K562 (cell line): ENCODE results near the gene MLLT11. TPM values are rescaled to one million over a fixed set of nuclear protein-coding genes. Genes with fewer than 3 reads are reported as not detected.

Source experiments
- ATAC-seq: fragments of 200-7000 bp; cut with Tn5 transposase; 3 replicates; pipeline ENCODE4 v1.9.1; 2020; ENCODE audit warnings: moderate library complexity
- BruUV-seq: library from RNA; stranded (reverse); fragments of 400-500 nt; replicated peaks from 2 replicates; lab custom pipeline; 2021; lab: Mats Ljungman, UMichigan
- CTCF ChIA-PET: fragments of 300-600 bp; formaldehyde crosslinking; extraction: SDS; loops from one replicate; lab custom pipeline; 2021; ENCODE audit warnings: low intra/inter-chr PET ratio; lab: Yijun Ruan, JAX
- POLR2A ChIA-PET: fragments of 300-600, 350-650 bp; sonication (Branson Sonifier 250); formaldehyde crosslinking; extraction: SDS; loops from one replicate; lab custom pipeline; 2021; ENCODE audit warnings: antibody characterized with exemption, inconsistent platforms; lab: Yijun Ruan, JAX
- DNase-seq, 4 experiments: peaks; one replicate each; pipeline versions ENCODE4 v3.0.0 to v3.0.0-alpha.2; 2011 to 2018; ENCODE audit warnings: low spot score in 3 of 4, mixed read lengths in 3 of 4; ENCODE audit errors: extremely low read depth in 1 of 4
- FAIRE-seq: peaks from 2 replicates; lab custom pipeline; 2011; peaks lifted over from hg19 to GRCh38; lab: Jason Lieb, UNC
- H2AFZ ChIP-seq: 2 replicates; pipeline ENCODE4 v1.6.0; 2011; ENCODE audit warnings: low read depth, low read length, control low read depth, inconsistent platforms
- H3K27ac ChIP-seq: fragments of 200-600 bp; 3 replicates; pipeline ENCODE4 v1.8.0; 2011; ENCODE audit warnings: low read depth, mild to moderate bottlenecking, control low read depth, inconsistent platforms, low read length, moderate library complexity, mixed read lengths; ENCODE audit errors: extremely low read depth
- H3K27me3 ChIP-seq, 2 experiments: fragments of 300-600 bp in 1 of 2; 2 replicates in 1 of 2; 3 replicates in 1 of 2; pipeline versions ENCODE4 v1.6.0 to v1.8.0; 2011; ENCODE audit warnings: inconsistent platforms in 2 of 2, low read length in 2 of 2, mild to moderate bottlenecking in 1 of 2, mixed read lengths in 1 of 2, moderate library complexity in 1 of 2; ENCODE audit not compliant: control insufficient read depth in 2 of 2, insufficient read depth in 2 of 2
- H3K36me3 ChIP-seq: fragments of 300-600 bp; 3 replicates; pipeline ENCODE4 v1.8.0; 2011; ENCODE audit warnings: mild to moderate bottlenecking, low read length, inconsistent platforms; ENCODE audit not compliant: control insufficient read depth, insufficient read depth
- H3K4me1 ChIP-seq, 2 experiments: fragments of 200-600 bp in 1 of 2; replicated peaks in 1 of 2; 2 replicates in 1 of 2; 3 replicates in 1 of 2; pipeline versions ENCODE4 v1.5.1 to v1.8.0; 2011; ENCODE audit warnings: inconsistent platforms in 2 of 2, low read length in 2 of 2, mild to moderate bottlenecking in 1 of 2, mixed read lengths in 1 of 2, moderate library complexity in 1 of 2; ENCODE audit not compliant: control insufficient read depth in 2 of 2, insufficient read depth in 2 of 2
- H3K4me2 ChIP-seq: 2 replicates; pipeline ENCODE4 v1.6.1; 2011; ENCODE audit warnings: low read length, control low read depth, inconsistent platforms, mixed read lengths; ENCODE audit not compliant: insufficient read depth
- H3K4me3 ChIP-seq: fragments of 200-600 bp; sonication (generic), shearing (Covaris generic); 2 replicates; pipeline ENCODE4 v1.5.1; 2016; ENCODE audit warnings: control low read depth, inconsistent platforms
- H3K79me2 ChIP-seq: fragments of 200-600 bp; 3 replicates; pipeline ENCODE4 v1.8.0; 2011; ENCODE audit warnings: low read length, inconsistent platforms; ENCODE audit not compliant: control insufficient read depth, insufficient read depth
- H3K9ac ChIP-seq, 2 experiments: 2 replicates each; pipeline versions ENCODE4 v1.6.0 to v1.6.1; 2011; ENCODE audit warnings: low read depth in 2 of 2, low read length in 2 of 2, control low read depth in 1 of 2, inconsistent platforms in 1 of 2, mild to moderate bottlenecking in 1 of 2, mixed read lengths in 1 of 2; ENCODE audit not compliant: insufficient read depth in 1 of 2
- H3K9me1 ChIP-seq: one replicate; pipeline ENCODE4 v1.6.0; 2011; ENCODE audit warnings: inconsistent platforms, mild to moderate bottlenecking, low read length, moderate library complexity; ENCODE audit not compliant: control insufficient read depth, insufficient read depth
- H3K9me3 ChIP-seq: replicated peaks from 2 replicates; pipeline ENCODE4 v1.5.1; 2011; ENCODE audit warnings: low read depth, low read length, inconsistent platforms; ENCODE audit not compliant: control insufficient read depth, insufficient read depth
- H4K20me1 ChIP-seq: replicated peaks from 2 replicates; pipeline ENCODE4 v1.6.1; 2011; ENCODE audit warnings: low read length, inconsistent platforms, mixed read lengths; ENCODE audit not compliant: control insufficient read depth, insufficient read depth
- EGR1 ChIP-seq: fragments of 450-650 bp; conservative IDR thresholded peaks from 2 replicates; pipeline ENCODE4 v1.6.1; 2017; ENCODE audit warnings: mild to moderate bottlenecking
- NRF1 ChIP-seq, 2 experiments: fragments of 450-650 bp; IDR thresholded peaks in 1 of 2; conservative IDR thresholded peaks in 1 of 2; 2 replicates each; pipeline ENCODE4 v1.6.1; 2014; ENCODE audit warnings: mild to moderate bottlenecking in 2 of 2
- POLR2A ChIP-seq: fragments of 450-650 bp; conservative IDR thresholded peaks from 2 replicates; pipeline ENCODE4 v1.6.1; 2016
- SAP30 ChIP-seq: fragments of 200-600 bp; sonication (generic); IDR thresholded peaks from 2 replicates; pipeline ENCODE4 v1.6.1; 2012; ENCODE audit warnings: borderline replicate concordance, low read depth, mild to moderate bottlenecking, moderate library complexity, low read length, control low read depth, inconsistent platforms; ENCODE audit not compliant: insufficient read depth, poor library complexity, severe bottlenecking
- ZNF407 ChIP-seq: fragments of 450-650 bp; IDR thresholded peaks from 2 replicates; pipeline ENCODE4 v1.6.1; 2016; ENCODE audit warnings: low read depth
- WGBS: fragments of 100-300 bp; shearing (Covaris generic); methylation state at CpG from one replicate; pipeline ENCODE4 v1.1.6; 2016; ENCODE audit warnings: low coverage, mixed read lengths; ENCODE audit not compliant: insufficient coverage; ENCODE audit errors: missing lambda C conversion rate; 5-methylcytosine and 5-hydroxymethylcytosine counted together
- in situ Hi-C: fragments of 300-500 bp; cut with MboI; formaldehyde crosslinking; loops from 4 replicates; pipeline ENCODE4 v1.15.0; 2018; ENCODE audit warnings: inconsistent platforms, mixed read lengths
- intact Hi-C: fragments of 100-400 bp; cut with micrococcal nuclease; formaldehyde crosslinking; loops from 2 replicates; pipeline ENCODE4 v1.14.2; 2022
- polyA plus RNA-seq, 8 experiments: library from polyadenylated mRNA; depleted of rRNA in 4 of 8; stranded (reverse) in 5 of 8; unstranded in 3 of 8; fragments of >200 nt; fragmentation: Nextera tagmentation in 2 of 8; fragmentation: Illumina TruSeq in 1 of 8; extraction: Ambion mirVana in 2 of 8; extraction: Trizol in 1 of 8; gene quantifications; 2 replicates each; pipeline versions ENCODE4 v1.2.1 to v1.2.3, GENCODE V29; 2011 to 2014; ENCODE audit warnings: inconsistent platforms in 1 of 8, missing spikeins in 1 of 8
- total RNA-seq, 7 experiments: library from RNA; depleted of rRNA in 6 of 7; stranded (reverse); fragments of >200 nt in 6 of 7; fragmentation: Illumina TruSeq in 2 of 7; extraction: Trizol in 2 of 7; gene quantifications; 2 replicates each; pipeline versions ENCODE4 v1.2.1 to v1.2.3, GENCODE V29; 2011 to 2021; ENCODE audit warnings: low replicate concordance in 1 of 7

The MLLT11 gene
- total and polyA plus RNA-seq, 9 of the 15 experiments (the other 6 are each of a cell fraction or from before 2014, with no cell fraction given): 12.1 to 91.0 (median 22.0) TPM

GRCh38 chr1:151036356-151036755 lies 23.8 kb upstream of the MLLT11 start, which contains the start of gene BNIPL:
BNIPL (plus strand) TSS chr1:151036586; CDS start chr1:151036726, 140 bp downstream.
- Histone ChIP-seq H2AFZ (no peak within 1 kb of the TSS), H3K9me3 (no peaks in the 10 kb centered on the region), H3K36me3 (peaks cover 23% of the 10 kb centered on the region), H3K79me2 (no peaks in the 10 kb centered on the region), H3K4me1 (peaks cover 4 to 9% of the 10 kb centered on the region in 2 experiments; a peak in 2 of 5 replicates), H3K27ac (no peak within 1 kb of the TSS), H3K4me2 (no peak within 1 kb of the TSS), H3K27me3 (no peaks in the 10 kb centered on the region), H3K4me3 (no peak within 1 kb of the TSS), H3K9ac (peak within 1 kb of the TSS in 1 of 2 experiments; percentile 48; a peak in 1 of 4 replicates), H3K9me1 (no peaks in the 10 kb centered on the region), H4K20me1 (no peaks in the 10 kb centered on the region)
- intact Hi-C loops (no loop called here), in situ Hi-C loops (no loop called here)
- no peak for TF ChIP-seq ZNF407
- 0 out of 2 replicates have a peak, but pooled peaks have one; percentile 25 for TF ChIP-seq EGR1
- TF ChIP-seq SAP30: no peak
- peak; percentile 15; the same call in 1 of the 2 replicates for TF ChIP-seq POLR2A
- no peak for TF ChIP-seq NRF1 (conservative IDR thresholded peaks at IDR 0.05 in 1 of 2, IDR thresholded peaks at IDR 0.05 in 1 of 2)
- DNase-seq (no peak), FAIRE-seq (no peak), ATAC-seq (peak; percentile 16; the same call in 2 of the 3 replicates)
- POLR2A ChIA-PET: interaction anchor here (0.7 to 5.1 kb wide), 3 partner anchors 13 to 20 kb away, joined by 3 to 36 read pairs (median 6); partner anchors contain the start of gene C1orf56
- WGBS: 35% methylated on average over 2 of the region's 2 CpGs
- BruUV-seq: no TSS peak
- CTCF ChIA-PET: no interaction called here
